KBM-7 (cell line): ENCODE measurements around the gene CRYBA2.
A peak's percentile ranks its signal among the peaks of the same experiment; 100 is the strongest.

Source experiments
- DNase-seq: peaks from one replicate; pipeline ENCODE4 v3.0.0-alpha.2; 2015
- in situ Hi-C: fragments of 300-500 bp; cut with MboI; formaldehyde crosslinking; loops from 2 replicates; pipeline ENCODE4 v1.14.3; 2020; ENCODE audit warnings: low sequenced_read_pairs, low pct_unique_long_range_greater_than_20kb, mixed read lengths

The CRYBA2 gene

DNA sequence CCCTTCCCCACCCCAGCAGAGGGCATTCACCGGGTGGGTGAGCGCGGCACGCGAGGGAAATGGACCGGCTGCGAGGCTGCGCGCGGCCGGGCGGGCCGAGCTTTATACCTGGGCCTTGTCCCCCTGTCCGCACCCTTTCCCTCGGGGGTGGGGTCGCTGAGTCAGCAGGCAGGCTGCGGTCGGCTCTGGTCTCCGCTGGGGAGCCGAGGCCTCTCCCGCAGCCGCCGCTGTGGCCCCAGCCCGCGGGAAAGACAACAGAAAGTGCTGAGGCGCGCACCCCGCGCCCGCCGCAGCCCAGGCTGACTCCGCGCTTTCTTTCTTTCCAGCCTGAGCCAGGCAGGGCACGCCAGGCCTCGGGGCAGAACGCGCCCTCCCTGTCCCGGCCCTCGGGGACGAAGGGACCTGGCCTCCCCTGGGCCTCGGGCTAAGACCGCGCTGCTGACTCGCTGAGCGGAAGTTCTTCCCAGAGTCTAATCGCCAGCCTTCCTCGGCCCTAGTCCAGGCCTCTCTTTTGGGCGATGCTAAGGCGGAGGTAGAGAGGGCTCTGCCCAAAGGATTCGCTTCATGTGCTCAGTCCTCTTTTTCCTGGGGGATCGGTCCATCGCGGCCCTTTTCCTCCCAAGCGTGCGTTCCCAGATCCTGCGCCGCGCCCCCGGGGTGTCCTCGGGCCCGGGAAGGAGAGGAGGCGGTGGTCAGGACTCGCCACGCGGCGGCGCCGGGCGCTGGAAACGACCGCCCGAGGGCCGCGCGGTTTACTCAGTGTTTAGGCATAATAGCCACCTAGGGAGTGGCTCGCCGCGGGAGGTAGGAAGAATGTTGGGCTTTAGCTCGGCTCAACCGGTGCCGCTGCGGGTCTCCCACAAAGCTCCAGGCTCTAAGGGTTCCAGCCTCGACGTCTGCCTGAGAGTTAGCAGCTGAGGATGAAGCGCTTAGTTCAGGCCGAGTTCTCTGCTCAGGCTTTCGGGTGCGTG lies at the start of gene CRYBA2:
TSS of gene CRYBA2 (minus strand) at position 78 of the 971 bp plus-strand sequence. CDS start 246 bp downstream, outside the sequence.
- DNase-seq = no peak

GRCh38 chr2:219042750-219043149 lies 49.5 kb upstream of the CRYBA2 start:
- DNase-seq = no peak

More for the DNA sequence above, at the start of gene CRYBA2:
- in situ Hi-C loops = no loop called here

DNA sequence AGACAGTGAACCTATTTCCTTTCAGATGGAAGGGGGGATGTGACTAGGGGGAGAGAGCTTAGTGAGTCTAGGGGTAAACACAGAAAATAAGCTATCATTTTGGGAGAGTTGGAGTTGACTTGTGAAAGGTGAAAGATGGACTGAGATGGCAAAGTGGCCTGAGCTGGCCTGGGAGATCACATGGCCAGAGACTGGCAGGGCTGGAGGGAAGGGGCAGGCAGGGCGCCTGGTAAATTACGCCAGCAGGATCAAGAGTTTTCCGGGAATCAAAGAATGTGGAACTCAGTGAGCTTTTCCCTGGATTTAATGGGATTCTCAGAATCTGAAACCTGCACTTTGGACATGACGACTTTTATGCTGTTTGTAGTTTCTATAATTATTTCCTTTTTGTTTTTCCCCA lies 48.9 kb upstream of the CRYBA2 start:
- in situ Hi-C loops = no loop called here
- DNase-seq = no peak

More at GRCh38 chr2:219042750-219043149, 49.5 kb upstream of the CRYBA2 start:
- in situ Hi-C loops = no loop called here

GRCh38 chr2:219041252-219041651 lies 48.0 kb upstream of the CRYBA2 start, which contains the start of gene CFAP65:
CFAP65 (minus strand) TSS chr2:219041516; CDS start chr2:219039048, 2,468 bp downstream.
- in situ Hi-C loops = no loop called here
- DNase-seq = no peak

DNA sequence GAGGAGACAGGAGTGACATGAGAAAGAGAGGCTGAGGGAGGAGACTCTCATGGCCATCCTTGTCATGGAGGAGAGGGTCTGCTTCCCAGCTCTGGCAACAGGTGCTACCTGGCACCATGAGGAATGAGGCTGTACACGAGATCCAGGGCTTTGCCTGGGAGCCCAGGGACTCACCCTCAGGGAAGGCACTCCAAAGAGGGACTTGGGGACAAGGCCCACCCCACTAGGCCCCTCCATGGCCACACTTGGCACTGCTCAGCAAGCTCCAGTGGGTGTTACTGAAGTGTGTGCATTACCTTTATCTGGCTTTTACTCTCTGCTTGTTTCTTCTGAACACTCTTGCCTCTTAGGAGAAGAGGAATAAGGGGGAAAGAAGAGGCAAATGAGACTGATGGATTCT lies 45.4 kb upstream of the CRYBA2 start:
- in situ Hi-C loops = no loop called here
- no peak for DNase-seq

- in situ Hi-C loops = no loop called here
Observed at GRCh38 chr2:219037783-219038499, 44.7 kb upstream of the CRYBA2 start.

GRCh38 chr2:219035942-219036341 lies 42.7 kb upstream of the CRYBA2 start:
- in situ Hi-C loops = no loop called here
- DNase-seq = no peak

More at GRCh38 chr2:219037783-219038499, 44.7 kb upstream of the CRYBA2 start:
- no peak for DNase-seq

GRCh38 chr2:219034823-219035222 lies 41.6 kb upstream of the CRYBA2 start:
- in situ Hi-C loops = no loop called here
- DNase-seq = no peak

GRCh38 chr2:219032051-219032745 lies 39.0 kb upstream of the CRYBA2 start:
- no peak for DNase-seq
- in situ Hi-C loops = no loop called here

- in situ Hi-C loops = no loop called here
- DNase-seq = no peak
Observed at GRCh38 chr2:219031005-219031738, 38.0 kb upstream of the CRYBA2 start.

GRCh38 chr2:219030177-219030940 lies 37.1 kb upstream of the CRYBA2 start:
- DNase-seq = no peak
- in situ Hi-C loops = no loop called here

- in situ Hi-C loops = no loop called here
Observed at GRCh38 chr2:219029829-219030165, 36.6 kb upstream of the CRYBA2 start.

GRCh38 chr2:219028996-219029828 lies 36.0 kb upstream of the CRYBA2 start:
- in situ Hi-C loops = no loop called here
- DNase-seq = no peak

More at GRCh38 chr2:219029829-219030165, 36.6 kb upstream of the CRYBA2 start:
- peak; percentile 70 for DNase-seq

GRCh38 chr2:219028141-219028540 lies 34.9 kb upstream of the CRYBA2 start:
- in situ Hi-C loops = no loop called here
- DNase-seq = no peak

- in situ Hi-C loops = no loop called here
- no peak for DNase-seq
Observed at GRCh38 chr2:219027511-219028055, 34.4 kb upstream of the CRYBA2 start.

DNA sequence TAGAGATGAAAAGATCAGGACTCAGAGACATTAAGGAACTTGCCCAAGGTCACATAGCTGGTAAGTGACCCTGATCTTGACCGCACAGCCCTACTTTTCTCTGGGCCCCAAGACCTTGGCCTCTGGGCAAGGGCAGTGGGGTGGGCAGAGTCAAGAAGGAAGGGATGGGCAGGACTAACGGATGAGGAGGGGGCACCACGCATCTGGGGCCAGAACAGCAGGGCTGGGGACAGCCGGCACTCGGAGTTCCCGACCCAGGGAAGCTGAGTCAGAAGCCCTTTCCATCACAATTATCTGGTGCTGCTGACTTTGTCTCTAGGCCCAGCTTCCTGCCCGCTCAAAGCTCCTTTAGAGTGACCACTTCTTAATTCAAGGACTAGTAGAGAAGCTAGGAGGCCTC lies 33.7 kb upstream of the CRYBA2 start:
- in situ Hi-C loops = no loop called here
- no peak for DNase-seq
